ENCODE data around the gene LCMT2.
A peak's percentile ranks its signal among the peaks of the same experiment; 100 is the strongest.

The LCMT2 gene

GRCh38 chr15:43275740-43276562 lies 54.4 kb downstream of the LCMT2 start:
- DNase-seq (no peak), ATAC-seq (replicated peaks) (no peak)
- H3K27me3 Mint-ChIP-seq: no peaks in the 10 kb centered on the region
- peaks cover 0 to 6% of the 10 kb centered on the region in 2 donors for H3K36me3 Mint-ChIP-seq
- H3K9me3 Mint-ChIP-seq: peaks cover 0 to 6% of the 10 kb centered on the region in 2 donors
- H3K4me3 Mint-ChIP-seq: no peak overlapping the region
- peaks cover 14 to 23% of the 10 kb centered on the region in 2 donors for H3K4me1 Mint-ChIP-seq
- peak overlapping the region; percentile 14 for H3K27ac Mint-ChIP-seq

DNA sequence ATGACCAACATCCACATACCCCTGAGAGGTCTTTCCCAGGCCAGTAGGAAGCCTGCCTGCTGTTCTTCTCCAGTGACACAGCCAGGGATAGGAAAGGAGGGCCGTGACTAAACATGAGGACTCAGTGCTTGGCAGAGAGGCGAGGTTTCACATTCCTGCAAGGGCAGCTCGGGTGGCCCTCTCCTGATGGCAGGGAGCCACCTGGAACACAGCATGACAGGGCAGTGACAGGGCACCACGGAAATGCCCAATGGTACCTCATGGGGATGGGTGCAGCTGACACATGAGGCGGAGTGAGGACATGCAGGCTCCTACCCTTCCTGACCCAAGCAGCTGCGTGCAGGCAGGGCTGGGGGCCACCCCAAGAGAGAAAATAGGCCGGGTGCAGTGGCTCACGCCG lies 56.2 kb downstream of the LCMT2 start:
- no peak for DNase-seq
- Mint-ChIP-seq H3K4me3 (no peak overlapping the region), H3K4me1 (peaks cover 32 to 39% of the 10 kb centered on the region in 2 donors), H3K27ac (peak overlapping the region; percentile 68), H3K9me3 (peaks cover 0 to 6% of the 10 kb centered on the region in 2 donors), H3K36me3 (peaks cover 0 to 6% of the 10 kb centered on the region in 2 donors), H3K27me3 (no peaks in the 10 kb centered on the region)
- no peak for ATAC-seq (replicated peaks)
